Lower leg skin (tissue), 4 donors: ENCODE results near the gene RAB15. TPM values are rescaled to one million over a fixed set of nuclear protein-coding genes. Genes with fewer than 3 reads are reported as not detected.

ENCODE experiments used
- DNase-seq, 2 donors: peaks; one replicate each; pipeline ENCODE4 v3.0.0-alpha.2; 2019; ENCODE audit warnings: low spot score in 2 of 2
- H3K4me3 ChIP-seq: fragments of 200-600 bp; sonication (generic); 2 replicates; pipeline ENCODE4 v1.5.1; 2017; ENCODE audit warnings: mild to moderate bottlenecking, low read depth; ENCODE audit not compliant: poor library complexity, severe bottlenecking
- POLR2A ChIP-seq, 2 donors: fragments of 450-650 bp; IDR thresholded peaks; one replicate each; pipeline ENCODE4 v1.6.1; 2016 to 2017; ENCODE audit warnings: antibody characterized with exemption in 2 of 2, mild to moderate bottlenecking in 1 of 2, moderate library complexity in 1 of 2
- WGBS, 2 donors: methylation state at CpG; one replicate each; pipeline ENCODE4 v1.1.5; 2018; 5-methylcytosine and 5-hydroxymethylcytosine counted together
- intact Hi-C: fragments of 100-400 bp; cut with DNase I; formaldehyde crosslinking; loops from one replicate; pipeline ENCODE4 v1.15.0; 2023; ENCODE audit warnings: low total_unique reads
- total RNA-seq, 4 donors: library from RNA; depleted of rRNA; stranded (reverse); fragments of >200 nt; gene quantifications; one replicate each; pipeline ENCODE4 v1.1.0, GENCODE V29; 2016
- TF ChIP-seq, protein P1 (sequence below), 3 donors: fragments of 450-650 bp; IDR thresholded peaks; one replicate each; pipeline ENCODE4 v1.5.1; 2016; ENCODE audit warnings: antibody characterized with exemption in 3 of 3, mild to moderate bottlenecking in 3 of 3, moderate library complexity in 2 of 3

RAB15 gene
- total RNA-seq, 4 donors from 2014 or later, result 5.5 to 9.4 (median 7.2) TPM

DNA sequence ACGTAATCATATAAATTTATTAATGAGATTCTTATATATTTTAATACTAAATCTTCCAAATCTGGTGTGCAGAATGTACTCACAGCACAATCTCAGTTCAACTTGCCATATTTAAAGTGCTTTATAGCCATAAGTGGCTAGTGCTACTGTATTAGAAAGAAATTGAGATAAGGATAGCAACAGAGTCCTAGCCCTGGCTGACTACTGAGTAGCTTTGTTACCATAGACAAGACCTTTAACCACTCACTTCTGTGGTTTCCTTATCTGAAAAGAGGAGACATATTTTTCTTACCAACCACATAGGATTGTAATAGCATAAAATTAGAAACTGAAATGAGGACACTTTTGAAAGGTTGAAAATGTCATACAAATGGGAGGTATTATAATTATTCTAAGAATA is 59.9 kb downstream of the RAB15 start:
- H3K4me3 ChIP-seq, result no peak overlapping the region
- TF ChIP-seq POLR2A (IDR thresholded peaks at IDR 0.05), result no peak
- TF ChIP-seq, protein P1, sequence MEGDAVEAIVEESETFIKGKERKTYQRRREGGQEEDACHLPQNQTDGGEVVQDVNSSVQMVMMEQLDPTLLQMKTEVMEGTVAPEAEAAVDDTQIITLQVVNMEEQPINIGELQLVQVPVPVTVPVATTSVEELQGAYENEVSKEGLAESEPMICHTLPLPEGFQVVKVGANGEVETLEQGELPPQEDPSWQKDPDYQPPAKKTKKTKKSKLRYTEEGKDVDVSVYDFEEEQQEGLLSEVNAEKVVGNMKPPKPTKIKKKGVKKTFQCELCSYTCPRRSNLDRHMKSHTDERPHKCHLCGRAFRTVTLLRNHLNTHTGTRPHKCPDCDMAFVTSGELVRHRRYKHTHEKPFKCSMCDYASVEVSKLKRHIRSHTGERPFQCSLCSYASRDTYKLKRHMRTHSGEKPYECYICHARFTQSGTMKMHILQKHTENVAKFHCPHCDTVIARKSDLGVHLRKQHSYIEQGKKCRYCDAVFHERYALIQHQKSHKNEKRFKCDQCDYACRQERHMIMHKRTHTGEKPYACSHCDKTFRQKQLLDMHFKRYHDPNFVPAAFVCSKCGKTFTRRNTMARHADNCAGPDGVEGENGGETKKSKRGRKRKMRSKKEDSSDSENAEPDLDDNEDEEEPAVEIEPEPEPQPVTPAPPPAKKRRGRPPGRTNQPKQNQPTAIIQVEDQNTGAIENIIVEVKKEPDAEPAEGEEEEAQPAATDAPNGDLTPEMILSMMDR (IDR thresholded peaks at IDR 0.05), result no peak
- DNase-seq, result no peak
- 34 to 92% methylated on average over 1 of the region's 1 CpG for WGBS, 2 donors
- intact Hi-C loops, result no loop called here

DNA sequence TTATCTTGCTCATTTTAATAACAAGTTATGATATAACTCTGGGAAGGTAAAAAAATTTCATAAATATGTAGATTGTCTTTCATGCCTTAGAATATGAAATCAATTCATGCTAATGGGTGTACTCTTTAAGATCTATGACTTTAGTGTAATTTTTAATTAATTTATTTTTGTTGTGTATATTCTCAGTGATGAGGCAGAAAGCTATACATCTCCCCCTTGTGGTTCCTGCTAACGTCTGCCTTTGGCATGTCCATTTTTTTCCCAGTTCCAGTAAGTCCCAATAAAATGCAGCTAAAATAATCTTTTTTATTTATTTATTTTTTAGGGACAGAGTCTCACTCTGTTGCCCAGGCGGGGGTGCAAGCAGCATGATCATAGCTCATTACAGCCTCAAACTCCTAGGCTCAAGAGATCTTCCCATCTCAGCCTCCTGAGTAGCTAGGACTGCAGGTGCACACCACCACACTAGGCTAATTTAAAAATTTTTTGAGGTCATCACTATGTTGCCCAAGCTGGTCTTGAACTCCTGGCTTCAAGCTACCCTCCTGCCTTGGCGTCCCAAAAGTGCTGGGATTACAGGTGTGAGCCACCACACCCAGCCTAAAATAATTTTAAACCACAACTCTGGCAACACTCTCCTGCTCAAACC is 61.2 kb downstream of the RAB15 start:
- no peak for TF ChIP-seq POLR2A (IDR thresholded peaks at IDR 0.05)
- TF ChIP-seq, protein P1 (IDR thresholded peaks at IDR 0.05), result no peak
- 20 to 31% methylated on average over 3 of the region's 3 CpGs for WGBS, 2 donors
- intact Hi-C loops, result no loop called here
- no peak for DNase-seq
- no peak overlapping the region for H3K4me3 ChIP-seq

DNA sequence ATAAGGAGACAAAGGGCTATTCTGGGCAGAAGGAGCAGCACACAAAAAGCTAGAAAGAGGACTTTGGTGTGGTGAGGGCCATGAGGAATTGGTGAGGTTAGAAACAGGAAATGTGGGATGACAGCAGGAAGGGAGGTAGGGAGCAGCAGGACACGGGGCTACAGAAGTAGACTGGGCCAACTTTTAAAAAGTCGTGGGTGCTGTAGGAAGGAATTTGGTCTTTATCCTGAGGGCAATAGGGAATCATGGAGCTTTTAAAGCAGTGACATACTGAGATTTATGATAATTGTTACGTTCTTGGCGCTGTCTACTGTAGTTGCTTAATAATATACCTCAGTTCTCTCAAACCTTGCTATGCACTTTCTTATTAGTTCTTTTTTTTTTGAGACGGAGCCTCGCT is 66.1 kb downstream of the RAB15 start:
- no peak for TF ChIP-seq POLR2A (IDR thresholded peaks at IDR 0.05)
- TF ChIP-seq, protein P1 (IDR thresholded peaks at IDR 0.05), result no peak
- no peak overlapping the region for H3K4me3 ChIP-seq
- 40 to 44% methylated on average over 6 of the region's 6 CpGs for WGBS, 2 donors
- intact Hi-C loops, result no loop called here
- no peak for DNase-seq

DNA sequence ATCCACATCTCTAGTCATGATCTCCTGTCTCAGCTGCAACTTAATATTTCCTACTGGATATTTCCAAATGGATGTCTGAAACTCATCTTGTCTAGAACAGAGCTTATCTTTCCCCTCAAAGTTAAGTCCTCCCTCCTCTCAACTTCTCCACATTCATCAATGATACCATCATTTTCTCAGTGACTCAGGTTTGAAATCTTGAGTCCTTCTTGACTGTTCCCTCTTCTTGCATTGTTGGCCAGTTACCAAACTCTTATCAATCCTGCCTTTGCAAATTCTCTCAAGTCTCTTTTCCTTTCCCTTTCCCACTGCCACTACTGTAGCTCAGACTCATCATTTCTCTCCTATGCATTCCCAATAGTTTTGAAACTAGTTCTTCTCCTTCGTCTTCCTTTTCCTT is 72.2 kb downstream of the RAB15 start:
- TF ChIP-seq, protein P1 (IDR thresholded peaks at IDR 0.05), result no peak
- no peak for TF ChIP-seq POLR2A (IDR thresholded peaks at IDR 0.05)
- WGBS, 2 donors, result 79 to 85% methylated on average over 1 of the region's 1 CpG
- intact Hi-C loops, result loop anchor here (10.0 kb wide), 1 partner anchor 75 kb away; no protein-coding TSS in a partner anchor
- no peak overlapping the region for H3K4me3 ChIP-seq
- no peak for DNase-seq

Other genes with a start within 250 kb of the RAB15 start
- 1 to 10 TPM in 2 of 4 donors, under 1 TPM in 2; 0.34 to 1.3 (median 0.92) TPM for gene SPTB, start 92.4 kb downstream of the RAB15 start, total RNA-seq
- gene CHURC1, start 57.9 kb downstream of the RAB15 start, total RNA-seq, result 10 to 100 TPM; 52.4 to 79.2 (median 63.8) TPM
- gene GPX2, start 29.6 kb downstream of the RAB15 start, total RNA-seq, result 10 to 100 TPM in 3 of 4 donors, 1 to 10 TPM in 1; 1.9 to 37.6 (median 21.0) TPM
- gene FNTB, start 14.6 kb upstream of the RAB15 start, total RNA-seq, result 10 to 100 TPM; 34.0 to 48.6 (median 38.8) TPM
- 100 to 1,000 TPM in 1 of 4 donors, 10 to 100 TPM in 3; 61.0 to 126 (median 65.6) TPM for gene MAX, start 130.2 kb upstream of the RAB15 start, total RNA-seq